ENCODE data around the gene ING3.

Gene ING3

DNA sequence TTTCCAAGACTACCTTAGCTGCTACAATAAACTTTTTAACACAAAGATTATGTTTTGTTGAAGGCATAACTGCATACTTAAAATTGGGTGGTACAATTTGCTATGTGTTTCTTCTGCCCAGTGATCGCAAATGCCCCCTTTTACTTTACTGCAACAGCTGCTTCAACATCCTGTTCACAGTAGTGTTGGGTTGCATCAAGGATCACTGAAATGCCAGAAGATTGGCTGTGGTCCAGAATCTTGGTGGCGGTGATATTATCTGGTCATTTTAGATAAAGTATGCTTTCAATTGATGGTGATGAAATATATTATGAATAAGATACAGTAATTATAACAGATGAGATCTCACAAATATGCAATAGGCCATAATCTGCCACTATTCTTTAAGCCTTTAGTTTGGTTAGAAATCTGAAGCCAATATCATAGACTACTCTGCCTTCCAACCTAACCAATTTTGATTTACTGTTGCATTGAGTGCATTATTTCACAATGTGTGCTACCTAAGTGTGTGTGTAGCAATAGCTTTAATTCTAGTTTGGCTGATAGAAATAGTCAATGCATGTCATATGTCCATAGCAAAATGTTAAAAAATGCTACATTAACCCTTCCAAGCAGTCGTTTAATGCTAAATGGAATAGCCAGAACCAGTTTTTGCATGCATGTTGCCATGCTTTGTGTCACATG lies 29.8 kb upstream of the ING3 start:
- no peak overlapping the region for H3K4me3 ChIP-seq (ENCODE audit: low read depth in 1 of 2, low read length in 2 of 2)
- TF ChIP-seq CTCF (IDR thresholded peaks at IDR 0.05; ENCODE audit: borderline replicate concordance, extremely low read depth, low read length, poor library complexity, severe bottlenecking): no peak
- TF ChIP-seq EZH2 (IDR thresholded peaks at IDR 0.05; ENCODE audit: borderline replicate concordance, low read depth, low read length, severe bottlenecking): no peak
- no peak overlapping the region for H3K27ac ChIP-seq (ENCODE audit: low read length)
- H3K4me2 ChIP-seq (ENCODE audit: insufficient read depth, low read length): no peak overlapping the region
- DNase-seq: no peak
- no peaks in the 10 kb centered on the region for H3K27me3 ChIP-seq (ENCODE audit: insufficient read depth, low read length, poor library complexity)
- H4K20me1 ChIP-seq (ENCODE audit: insufficient read depth, low read length): no peaks in the 10 kb centered on the region
- no peaks in the 10 kb centered on the region for H3K79me2 ChIP-seq (ENCODE audit: insufficient read depth, low read length)
- no peak overlapping the region for H3K9ac ChIP-seq (ENCODE audit: low read depth, low read length)
- no peaks in the 10 kb centered on the region for H3K36me3 ChIP-seq (ENCODE audit: insufficient read depth, low read length)
- H2AFZ ChIP-seq (ENCODE audit: low read depth, low read length): no peak overlapping the region
- ATAC-seq (ENCODE audit: insufficient read depth, low read depth): no peak
- no peaks in the 10 kb centered on the region for H3K4me1 ChIP-seq (ENCODE audit: insufficient read depth, low read length)
- H3K9me3 ChIP-seq (ENCODE audit: insufficient read depth, low read length, severe bottlenecking): no peaks in the 10 kb centered on the region

DNA sequence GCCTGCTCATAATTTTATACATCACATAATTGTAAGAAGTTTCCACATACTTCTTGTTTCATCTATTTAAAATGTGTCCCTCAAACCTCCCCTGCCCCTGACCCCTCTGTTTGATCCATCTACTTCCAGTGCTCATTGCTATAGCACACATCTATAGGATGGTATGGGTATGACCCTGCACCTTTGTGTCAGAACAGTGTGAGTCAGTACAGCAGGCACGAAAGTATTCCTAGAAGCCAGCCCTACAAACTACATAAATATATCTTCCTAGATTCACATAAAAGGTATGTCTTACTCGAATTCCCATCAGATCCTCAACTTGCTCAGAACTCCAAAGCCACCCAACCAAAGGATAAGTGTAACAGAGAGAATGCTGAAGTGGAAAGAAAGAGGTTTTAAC lies 25.7 kb upstream of the ING3 start:
- no peaks in the 10 kb centered on the region for H4K20me1 ChIP-seq (ENCODE audit: insufficient read depth, low read length)
- no peaks in the 10 kb centered on the region for H3K36me3 ChIP-seq (ENCODE audit: insufficient read depth, low read length)
- no peak overlapping the region for H2AFZ ChIP-seq (ENCODE audit: low read depth, low read length)
- no peak overlapping the region for H3K4me3 ChIP-seq (ENCODE audit: low read depth in 1 of 2, low read length in 2 of 2)
- H3K9ac ChIP-seq (ENCODE audit: low read depth, low read length): no peak overlapping the region
- no peak for TF ChIP-seq EZH2 (IDR thresholded peaks at IDR 0.05; ENCODE audit: borderline replicate concordance, low read depth, low read length, severe bottlenecking)
- TF ChIP-seq CTCF (IDR thresholded peaks at IDR 0.05; ENCODE audit: borderline replicate concordance, extremely low read depth, low read length, poor library complexity, severe bottlenecking): no peak
- ATAC-seq (ENCODE audit: insufficient read depth, low read depth) (no peak), DNase-seq (no peak)
- no peak overlapping the region for H3K27ac ChIP-seq (ENCODE audit: low read length)
- no peak overlapping the region for H3K4me2 ChIP-seq (ENCODE audit: insufficient read depth, low read length)
- H3K79me2 ChIP-seq (ENCODE audit: insufficient read depth, low read length): no peaks in the 10 kb centered on the region
- H3K9me3 ChIP-seq (ENCODE audit: insufficient read depth, low read length, severe bottlenecking): no peaks in the 10 kb centered on the region
- H3K27me3 ChIP-seq (ENCODE audit: insufficient read depth, low read length, poor library complexity): no peaks in the 10 kb centered on the region
- H3K4me1 ChIP-seq (ENCODE audit: insufficient read depth, low read length): no peaks in the 10 kb centered on the region

DNA sequence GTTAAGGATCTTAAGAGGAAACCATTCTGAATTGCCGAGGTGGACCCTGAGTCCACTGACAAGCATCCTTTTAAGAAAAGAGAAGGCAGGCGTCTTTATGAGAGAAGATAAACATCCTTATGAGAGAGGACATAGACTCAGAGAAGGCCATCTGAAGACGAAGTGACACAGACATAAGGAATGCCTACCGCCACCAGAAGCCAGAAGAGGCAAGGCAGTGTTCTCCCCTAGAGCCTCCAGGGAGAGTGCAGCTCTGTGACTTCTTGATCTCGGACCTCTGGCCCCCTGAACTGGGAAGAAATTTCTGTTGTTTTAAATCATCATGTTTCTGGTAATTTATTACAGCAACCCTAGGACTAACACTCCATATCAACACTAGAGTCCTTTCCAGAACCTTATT lies 25.2 kb upstream of the ING3 start:
- no peak for ATAC-seq (ENCODE audit: insufficient read depth, low read depth)
- Histone ChIP-seq H3K4me3 (ENCODE audit: low read depth in 1 of 2, low read length in 2 of 2) (no peak overlapping the region), H4K20me1 (ENCODE audit: insufficient read depth, low read length) (no peaks in the 10 kb centered on the region)

More for the DNA sequence above, 25.2 kb upstream of the ING3 start:
- Histone ChIP-seq H3K9ac (ENCODE audit: low read depth, low read length) (no peak overlapping the region), H3K4me1 (ENCODE audit: insufficient read depth, low read length) (no peaks in the 10 kb centered on the region), H3K27me3 (ENCODE audit: insufficient read depth, low read length, poor library complexity) (no peaks in the 10 kb centered on the region), H3K79me2 (ENCODE audit: insufficient read depth, low read length) (no peaks in the 10 kb centered on the region), H3K36me3 (ENCODE audit: insufficient read depth, low read length) (no peaks in the 10 kb centered on the region), H3K4me2 (ENCODE audit: insufficient read depth, low read length) (no peak overlapping the region), H3K9me3 (ENCODE audit: insufficient read depth, low read length, severe bottlenecking) (no peaks in the 10 kb centered on the region), H3K27ac (ENCODE audit: low read length) (no peak overlapping the region), H2AFZ (ENCODE audit: low read depth, low read length) (no peak overlapping the region)
- TF ChIP-seq EZH2 (IDR thresholded peaks at IDR 0.05; ENCODE audit: borderline replicate concordance, low read depth, low read length, severe bottlenecking) (no peak), CTCF (IDR thresholded peaks at IDR 0.05; ENCODE audit: borderline replicate concordance, extremely low read depth, low read length, poor library complexity, severe bottlenecking) (no peak)
- DNase-seq: no peak
